Fibroblast of skin of right quadriceps (primary cell): ENCODE measurements around the gene FBXO31.
"Not testable (repeated sequence)": the region's sequence is repeated elsewhere in the genome, so short reads cannot be mapped to it uniquely, and the experiment has no call there.

ENCODE experiments used
- DNase-seq: peaks from one replicate; pipeline ENCODE4 v3.0.0-alpha.2; 2013

The FBXO31 gene

DNA sequence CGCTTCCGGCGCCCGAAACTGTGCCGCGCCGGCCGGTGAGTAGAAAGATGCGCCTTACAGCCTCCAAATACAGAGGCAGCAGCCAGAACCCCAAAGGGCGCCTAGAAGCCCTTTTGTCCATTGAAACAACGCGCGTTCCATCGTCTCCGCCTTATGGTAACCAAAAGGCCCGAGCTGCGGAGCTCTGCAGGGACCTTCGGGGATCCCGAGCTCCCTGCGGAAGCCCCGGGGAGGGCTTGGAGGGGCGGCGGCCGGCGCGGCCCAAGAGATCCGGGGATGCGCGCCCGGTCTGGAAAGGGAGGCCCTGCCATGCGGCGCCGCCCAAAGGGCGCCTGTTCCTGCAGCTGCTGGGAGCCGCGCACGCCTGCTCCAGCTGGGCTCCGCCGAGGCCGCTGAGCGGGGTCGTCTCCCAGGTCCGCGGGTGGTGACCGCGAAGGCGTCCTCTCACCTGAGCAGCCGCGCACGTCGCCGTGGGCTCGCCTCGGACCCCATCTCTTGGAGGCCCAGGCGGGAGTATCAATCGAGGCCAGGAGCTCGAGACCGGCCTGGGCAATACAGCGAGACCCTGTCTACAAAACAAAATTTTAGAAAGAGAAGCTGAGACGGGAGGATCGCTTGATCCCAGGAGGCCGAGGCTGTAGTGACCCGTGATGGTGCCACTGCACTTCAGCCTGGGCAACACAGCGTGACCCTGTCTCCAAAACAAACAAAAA is 742 bp upstream of the FBXO31 start:
- no peak for DNase-seq

- DNase-seq = no peak
Measured at GRCh38 chr16:87382023-87382785, 1.4 kb downstream of the FBXO31 start.

GRCh38 chr16:87380881-87381280 is 2.7 kb downstream of the FBXO31 start:
- DNase-seq = no peak

GRCh38 chr16:87380403-87380802 is 3.2 kb downstream of the FBXO31 start:
- DNase-seq = no peak

DNA sequence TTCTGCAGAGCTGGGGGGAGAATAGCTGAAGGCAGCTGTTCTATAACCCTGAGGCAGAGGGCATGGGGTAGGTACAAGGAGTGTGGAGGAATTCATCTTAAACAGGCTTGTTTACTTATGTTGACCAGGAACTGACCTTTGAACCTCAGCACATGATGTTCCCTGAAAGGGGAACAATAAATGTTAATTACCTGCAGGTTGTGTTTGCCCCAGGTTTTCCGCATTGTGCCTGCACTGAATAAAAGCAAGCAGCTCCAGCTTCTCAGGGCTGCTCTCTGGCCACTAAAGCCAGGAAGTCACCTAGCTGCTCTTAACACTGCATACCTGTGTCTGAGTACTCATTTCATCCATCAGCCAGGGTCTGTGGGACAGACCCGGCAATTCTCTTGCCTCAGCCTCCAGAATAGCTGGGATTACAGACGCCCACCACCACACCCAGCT is 4.2 kb downstream of the FBXO31 start:
- DNase-seq = not testable (repeated sequence)

- DNase-seq = no peak
Measured at GRCh38 chr16:87376660-87377059, 6.9 kb downstream of the FBXO31 start.

GRCh38 chr16:87375426-87376135 is 8.0 kb downstream of the FBXO31 start:
- no peak for DNase-seq

GRCh38 chr16:87374313-87374712 is 9.3 kb downstream of the FBXO31 start:
- no peak for DNase-seq

- DNase-seq = no peak
Measured at GRCh38 chr16:87372305-87372704, 11.3 kb downstream of the FBXO31 start.

DNA sequence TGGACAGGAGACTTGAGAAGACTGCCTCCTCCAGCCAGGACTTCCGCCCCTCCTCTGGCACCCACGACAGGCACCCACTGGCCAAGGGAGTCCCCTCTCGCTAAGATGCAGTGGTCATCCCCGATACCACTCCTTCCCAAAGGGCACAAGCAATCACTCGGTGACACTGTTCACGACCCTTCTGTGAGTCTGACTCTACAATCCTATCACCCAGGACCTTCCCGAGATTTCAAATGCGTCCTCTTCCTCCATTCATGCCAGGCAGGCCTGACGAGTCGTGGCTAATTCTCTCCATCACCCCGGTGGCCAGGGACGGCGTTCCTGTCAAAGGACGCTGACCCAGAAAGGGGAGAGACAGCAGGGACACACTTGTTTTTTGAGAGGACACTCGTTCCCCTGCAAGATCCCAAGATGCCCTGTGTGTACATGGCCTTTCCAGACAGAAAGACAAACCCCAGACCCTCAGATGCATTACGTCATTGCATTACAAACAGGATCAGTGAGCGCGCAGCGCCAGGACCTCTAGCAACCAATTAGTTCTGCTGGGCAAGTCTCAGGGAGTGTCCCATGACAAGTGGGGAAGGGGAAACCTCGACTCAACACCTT is 12.2 kb downstream of the FBXO31 start:
- no peak for DNase-seq

DNA sequence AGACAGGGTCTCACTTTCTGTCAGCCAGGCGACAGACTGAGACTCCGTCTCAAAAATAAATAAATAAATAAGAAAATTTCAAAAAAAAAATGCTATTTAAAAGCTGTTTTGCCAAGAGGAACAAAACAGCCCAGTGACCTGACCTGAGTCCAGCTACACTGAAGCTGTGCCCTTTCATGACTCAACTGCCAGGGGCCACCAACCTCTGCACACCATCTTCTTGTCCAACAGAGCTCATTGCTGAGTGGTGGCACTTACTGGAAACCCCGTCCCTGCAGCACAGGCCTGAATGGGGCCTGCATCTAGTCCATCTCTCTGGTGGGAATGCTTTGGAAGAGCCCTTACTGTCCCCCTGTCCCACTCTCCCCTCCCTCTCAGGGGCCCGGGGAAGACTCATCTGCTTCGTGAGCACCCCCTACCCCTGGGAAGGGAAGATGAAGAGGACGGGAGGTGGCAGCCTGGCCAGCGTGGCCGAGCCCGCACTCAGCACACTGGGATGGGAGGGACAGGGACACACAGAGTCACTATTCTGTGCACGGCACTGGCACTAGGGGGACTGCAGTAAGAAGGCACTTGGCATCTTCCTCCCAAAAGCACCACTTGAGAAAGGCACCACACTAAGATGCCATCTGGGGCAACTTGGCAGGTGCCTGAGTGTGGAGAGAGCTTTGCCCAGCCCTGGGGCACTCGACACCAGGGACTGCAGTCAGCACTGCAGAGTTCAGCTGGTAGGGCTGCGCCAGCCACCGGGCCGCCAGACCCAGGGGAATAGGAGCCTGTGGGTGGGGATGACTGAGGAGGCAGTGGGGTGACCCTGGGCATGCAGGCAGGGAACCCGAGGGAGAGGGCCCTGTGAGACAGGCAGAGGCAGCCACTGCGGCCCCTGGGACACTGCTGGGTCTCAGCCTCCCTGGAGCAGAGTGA is 13.5 kb downstream of the FBXO31 start:
- DNase-seq = no peak

DNA sequence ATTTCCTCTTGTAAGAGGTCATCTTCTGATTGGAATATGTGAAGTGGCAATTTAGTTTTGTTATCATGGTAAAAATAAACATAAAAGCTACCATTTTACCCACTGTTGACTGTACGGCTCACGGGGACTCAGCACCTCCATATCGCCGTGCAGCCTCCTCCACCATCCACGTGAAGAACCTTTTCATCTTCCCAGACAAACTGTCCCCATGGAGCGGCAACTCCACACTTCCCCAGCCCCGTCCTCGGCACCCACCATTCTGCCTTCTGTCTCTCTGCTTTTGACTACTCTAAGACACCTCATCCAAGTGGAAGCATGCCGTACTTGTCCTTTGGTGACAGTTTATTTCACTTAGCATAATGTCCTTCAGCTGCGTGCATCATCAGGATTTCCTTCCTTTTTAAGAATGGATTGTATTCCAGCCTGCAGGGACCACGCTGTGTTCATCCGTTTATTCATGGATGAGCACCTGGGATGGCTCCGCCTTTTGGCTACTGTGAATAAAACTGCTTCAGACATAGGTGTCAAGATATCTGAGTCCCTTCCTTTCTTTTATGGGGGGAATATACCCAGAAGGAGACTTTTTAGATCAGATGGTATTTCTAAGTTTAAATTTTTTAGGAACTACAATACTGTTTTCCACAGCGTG is 14.3 kb downstream of the FBXO31 start:
- no peak for DNase-seq

- no peak for DNase-seq
Measured at GRCh38 chr16:87368029-87368770, 15.4 kb downstream of the FBXO31 start.

GRCh38 chr16:87367529-87367928 is 16.0 kb downstream of the FBXO31 start:
- DNase-seq = no peak

DNA sequence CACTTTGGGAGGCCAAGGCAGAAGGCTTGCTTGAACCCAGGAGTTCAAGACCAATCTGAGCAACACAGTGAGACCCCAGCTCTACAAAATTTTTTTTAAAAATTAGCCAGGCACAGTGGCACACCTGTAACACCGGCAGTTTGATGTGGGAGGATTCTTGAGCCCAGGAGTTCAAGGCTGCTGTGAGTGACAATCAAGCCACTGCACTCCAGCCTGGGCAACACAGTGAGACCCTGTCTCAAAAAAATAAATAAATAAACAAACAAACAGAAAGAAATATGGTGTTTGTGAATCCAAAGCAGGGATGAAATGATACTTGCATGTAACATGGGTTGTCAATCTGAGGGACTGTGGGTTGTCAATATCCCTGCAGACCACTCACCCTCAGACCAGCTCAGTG is 16.6 kb downstream of the FBXO31 start:
- no peak for DNase-seq

- no peak for DNase-seq
Measured at GRCh38 chr16:87366288-87366687, 17.3 kb downstream of the FBXO31 start.

DNA sequence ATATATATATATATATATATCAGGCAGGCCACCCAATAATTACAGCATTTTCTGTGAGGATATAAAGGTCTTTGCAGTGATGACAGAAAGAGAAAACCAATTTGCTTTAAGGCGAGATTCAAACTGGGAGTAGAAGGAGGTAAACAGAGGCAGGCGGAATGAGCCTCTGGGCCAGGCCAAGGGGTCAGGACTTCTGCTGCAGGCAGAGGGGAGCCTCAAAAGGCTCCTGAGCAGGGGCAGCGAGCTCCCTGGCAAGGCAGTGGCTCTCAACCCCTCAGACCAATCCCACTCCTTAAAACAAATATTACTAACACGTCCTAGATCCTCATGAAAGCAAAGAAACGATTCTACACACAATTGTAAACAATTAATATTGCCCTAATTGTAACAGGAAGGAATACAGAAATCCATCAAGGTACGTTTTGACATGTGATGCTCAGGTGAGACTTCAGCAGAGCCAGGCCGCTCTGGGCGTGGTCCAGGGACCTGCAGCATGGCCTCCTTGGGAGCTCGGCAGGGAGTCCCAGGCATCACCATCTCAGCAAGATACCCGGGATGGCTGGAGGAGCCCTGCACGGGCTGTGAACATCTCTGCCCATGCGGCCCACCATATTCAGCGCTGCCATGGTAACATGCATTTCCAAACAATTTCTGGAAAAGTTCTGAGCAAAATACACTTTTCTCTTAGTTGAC is 18.4 kb downstream of the FBXO31 start:
- DNase-seq = no peak

- no peak for DNase-seq
Measured at GRCh38 chr16:87363771-87364455, 19.7 kb downstream of the FBXO31 start.

GRCh38 chr16:87362828-87363559 is 20.6 kb downstream of the FBXO31 start:
- not testable (repeated sequence) for DNase-seq
